MV-4-11 (cell line): ENCODE measurements around the gene GXYLT1.

Source experiments
- DNase-seq: peaks from one replicate; lab custom pipeline; 2025; lab: John Stamatoyannopoulos, UW

The GXYLT1 gene

DNA sequence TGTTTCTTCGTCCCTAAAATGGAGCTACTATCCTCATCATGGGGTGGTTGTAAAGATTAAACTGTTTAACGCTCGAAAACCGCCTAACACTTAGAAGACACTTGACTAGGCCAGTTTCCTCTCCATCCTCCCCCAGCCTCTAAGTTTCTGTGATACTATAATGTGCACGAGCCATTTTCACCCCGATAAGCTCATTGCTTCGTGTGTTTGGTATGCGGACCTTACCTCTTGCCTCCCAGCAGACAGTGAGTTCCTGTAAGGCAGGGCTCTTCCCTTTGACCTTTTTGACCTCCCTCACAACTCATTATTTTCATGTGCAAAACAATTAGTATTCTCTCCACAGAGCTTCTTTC is 499 bp upstream of the GXYLT1 start:
- DNase-seq = no peak

DNA sequence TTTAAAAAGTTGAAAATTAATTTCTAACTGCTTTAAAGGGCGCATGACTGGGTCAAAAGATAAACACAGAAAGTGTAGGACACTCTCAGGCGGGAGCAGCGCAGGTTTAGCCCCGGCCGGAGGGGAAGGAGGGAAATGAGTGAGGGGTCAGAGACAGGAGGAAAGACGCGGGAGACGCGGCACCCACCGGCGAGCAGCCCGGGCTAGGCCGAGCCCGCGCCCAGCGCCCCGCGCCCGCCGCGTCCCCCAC is 591 bp downstream of the GXYLT1 start:
- DNase-seq = no peak

DNA sequence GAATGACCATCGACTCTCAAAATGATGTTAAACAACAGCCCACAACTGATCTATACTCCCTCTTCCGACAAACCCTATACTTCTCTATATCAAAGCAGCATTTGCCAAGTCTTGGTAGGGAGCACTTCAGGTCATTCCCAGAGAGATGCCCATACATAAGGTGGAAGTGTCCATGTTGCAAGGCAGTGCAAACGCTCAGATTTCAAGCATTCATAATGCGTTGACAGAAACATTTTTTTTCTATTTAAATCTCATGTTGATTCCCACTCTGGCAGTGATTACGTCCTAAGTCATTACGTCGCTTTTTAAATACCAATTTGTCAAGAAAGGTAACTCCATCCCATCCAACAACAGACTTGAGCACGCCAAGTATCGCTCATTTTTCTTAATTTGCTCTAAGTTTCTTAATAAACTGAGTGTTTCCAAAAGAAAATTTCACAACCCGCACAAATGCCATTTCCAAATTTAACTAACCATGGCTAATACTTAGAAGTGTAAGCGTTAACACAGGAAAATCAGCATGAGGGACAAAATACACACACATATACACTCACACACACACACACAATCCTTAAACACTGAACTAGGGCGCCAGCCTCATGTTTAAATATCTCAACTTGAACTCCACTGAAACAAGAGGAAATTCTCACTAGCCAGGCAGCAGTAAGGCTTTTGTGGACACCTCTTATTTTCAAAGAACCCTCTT is 1.1 kb downstream of the GXYLT1 start:
- DNase-seq = no peak

DNA sequence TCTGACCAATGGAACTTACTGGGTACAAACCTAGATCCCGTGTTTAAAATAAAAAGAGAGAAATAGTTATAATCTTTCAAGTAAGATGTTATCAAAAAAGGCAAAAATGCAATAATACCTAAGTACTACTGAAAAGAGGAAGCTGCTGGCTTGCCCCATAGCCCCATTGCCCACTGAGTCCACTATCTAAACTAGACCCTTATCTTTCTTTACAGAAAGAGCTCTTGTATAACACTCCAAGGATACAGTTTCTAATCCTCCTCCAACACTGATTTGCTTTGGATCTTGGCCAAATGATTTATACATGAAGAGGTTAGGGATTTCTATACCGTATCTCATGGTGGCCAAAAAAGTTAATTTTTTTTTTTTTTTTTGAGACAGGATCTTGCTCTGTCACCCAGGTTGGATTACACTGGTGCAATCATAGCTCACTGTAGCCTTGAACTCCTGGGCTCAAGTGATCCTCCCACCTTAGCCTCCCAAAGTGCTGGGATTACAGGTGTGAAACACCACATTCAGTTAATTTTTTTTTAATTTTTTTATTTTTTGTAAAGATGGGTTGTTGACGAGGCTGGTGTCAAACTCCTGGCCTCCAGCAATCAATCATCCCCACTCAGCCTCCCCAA is 2.6 kb downstream of the GXYLT1 start:
- DNase-seq = no peak

DNA sequence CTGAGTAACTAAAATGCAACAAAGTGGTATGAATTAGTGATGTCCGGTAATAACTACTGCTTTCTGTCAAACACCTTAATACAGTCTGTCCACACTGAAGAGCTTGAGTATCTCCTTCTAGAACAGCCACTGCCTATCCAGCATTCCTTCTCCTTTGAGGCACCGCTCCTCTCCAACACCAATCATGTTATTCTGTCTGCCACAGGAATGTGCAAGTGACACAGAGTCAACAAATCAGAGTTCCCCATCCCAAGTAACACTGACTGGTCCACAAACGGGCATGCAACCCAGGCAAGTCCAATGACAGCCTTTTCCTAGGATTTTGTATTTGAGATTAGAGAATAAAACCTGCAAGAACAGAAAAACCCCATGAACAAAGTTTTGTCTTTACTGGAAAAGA is 3.8 kb downstream of the GXYLT1 start:
- DNase-seq = no peak

DNA sequence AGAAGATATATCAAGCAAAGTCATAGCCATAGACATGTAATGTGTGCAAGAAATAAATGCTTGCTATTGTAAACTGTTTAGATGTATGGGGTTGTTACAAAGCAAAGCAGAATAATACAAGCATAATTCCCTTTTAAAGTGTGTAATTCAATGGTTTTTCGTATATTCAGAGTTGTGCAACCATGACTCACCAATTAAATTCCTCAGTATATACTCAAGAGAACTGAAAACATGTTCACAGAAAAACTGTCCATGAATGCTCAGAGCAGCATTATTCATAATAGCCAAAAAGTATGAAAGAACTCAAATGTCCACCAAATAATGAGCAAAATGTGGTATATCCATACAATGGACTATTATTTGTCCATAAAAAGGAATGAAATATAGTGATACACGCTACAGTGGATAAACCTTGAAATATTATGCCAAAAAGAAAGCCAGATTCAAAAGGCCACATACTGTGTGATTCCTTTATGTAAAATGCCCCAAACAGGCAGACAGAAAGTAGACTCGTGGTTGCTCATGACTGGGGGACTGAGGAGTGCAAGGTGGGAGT is 9.3 kb downstream of the GXYLT1 start:
- peak; percentile 22 for DNase-seq

DNA sequence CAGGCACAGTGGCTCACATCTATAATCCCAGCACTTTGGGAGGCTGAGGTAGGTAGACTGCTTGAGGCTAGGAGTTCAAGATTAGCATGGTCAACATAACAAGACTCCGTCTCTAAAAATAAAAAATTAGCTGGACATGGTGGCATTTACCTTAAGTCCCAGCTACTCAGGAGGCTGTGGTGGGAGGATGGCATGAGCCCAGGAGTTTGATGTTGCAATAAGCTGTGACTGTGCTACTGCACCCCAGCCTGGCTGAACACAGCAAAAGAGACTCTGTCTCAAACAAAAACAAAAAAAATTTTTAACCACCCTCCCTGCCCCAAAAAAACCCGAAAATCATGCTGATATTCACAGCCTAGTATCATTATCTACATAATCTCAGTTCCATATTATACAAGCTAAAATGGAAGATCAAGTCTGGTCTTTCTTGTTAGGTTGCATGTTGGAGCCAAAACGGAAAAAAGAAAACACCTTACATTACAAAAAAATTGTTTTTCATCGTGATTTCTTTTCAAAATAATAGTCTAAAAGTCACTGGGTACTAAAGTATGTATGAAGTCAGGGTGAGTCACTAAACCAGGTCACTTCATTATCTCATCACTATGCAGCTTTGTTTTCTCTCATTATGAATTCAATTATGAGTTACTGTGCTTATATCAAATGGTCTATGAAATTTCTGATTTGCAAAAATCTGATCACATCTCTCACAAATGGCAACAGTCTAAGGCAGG is 13.8 kb downstream of the GXYLT1 start:
- DNase-seq = peak; percentile 16

DNA sequence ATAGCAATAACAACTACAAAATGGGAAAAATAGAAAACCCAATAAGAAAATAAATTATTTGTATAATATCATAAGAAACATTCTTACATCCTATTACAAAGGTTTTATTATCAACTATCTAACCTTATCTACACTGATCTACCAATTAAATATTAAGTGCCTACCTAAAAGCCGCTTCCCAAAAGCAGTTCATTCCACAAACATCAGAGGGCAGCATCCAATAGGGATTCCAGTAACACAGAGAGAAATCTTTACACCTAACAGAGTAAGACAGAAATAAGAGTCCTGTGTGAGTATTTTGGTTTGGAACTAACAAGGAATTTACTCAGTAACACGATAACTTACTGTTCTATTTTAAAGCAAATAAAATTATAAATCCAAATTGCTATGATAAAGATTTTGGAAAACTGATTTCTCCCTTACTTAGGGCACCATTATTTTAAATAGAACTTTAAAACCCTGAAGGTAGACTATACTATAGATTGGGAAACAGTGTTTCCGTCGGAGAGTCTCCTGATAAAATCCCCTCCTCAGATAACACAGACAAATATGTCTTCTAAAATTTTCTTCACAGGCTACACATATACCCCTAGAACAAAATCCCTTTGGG is 15.0 kb downstream of the GXYLT1 start:
- peak; percentile 48 for DNase-seq

DNA sequence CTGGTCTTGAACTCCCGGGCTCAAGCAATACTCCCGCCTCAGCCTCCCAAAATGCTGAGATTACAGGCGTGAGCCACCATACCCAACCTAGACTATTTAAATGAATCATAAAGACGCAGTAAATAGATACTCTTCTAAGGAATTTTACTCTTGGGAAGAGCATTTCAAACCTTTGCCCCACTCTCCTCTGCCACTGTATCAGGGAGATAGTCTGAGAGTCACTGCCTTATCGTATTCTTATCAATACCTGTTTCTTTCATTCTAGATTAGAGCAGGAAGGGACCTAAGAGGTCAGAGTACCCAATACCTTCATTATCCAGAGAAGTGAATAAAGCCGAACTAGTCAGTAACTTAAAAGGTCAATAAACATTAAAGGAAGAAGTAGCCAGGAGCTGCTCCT is 15.8 kb downstream of the GXYLT1 start:
- no peak for DNase-seq

DNA sequence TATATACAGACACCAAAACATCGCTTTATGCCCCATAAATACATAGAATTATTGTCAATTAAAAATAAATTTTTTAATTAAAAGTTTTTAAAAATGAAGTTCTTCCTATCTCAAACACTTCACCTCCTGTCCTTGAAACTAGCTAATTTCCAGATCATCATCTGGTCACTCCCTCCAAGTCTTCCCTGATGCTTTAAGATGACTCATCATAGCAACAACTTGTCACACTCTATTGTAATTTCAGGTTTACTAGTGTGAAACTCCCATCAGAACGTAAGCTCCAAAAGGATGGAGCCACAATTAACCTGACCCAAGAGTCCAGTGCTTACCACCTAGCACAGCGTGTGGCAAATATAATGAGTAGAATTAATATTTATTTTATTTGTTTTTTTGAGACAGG is 16.3 kb downstream of the GXYLT1 start:
- DNase-seq = no peak

DNA sequence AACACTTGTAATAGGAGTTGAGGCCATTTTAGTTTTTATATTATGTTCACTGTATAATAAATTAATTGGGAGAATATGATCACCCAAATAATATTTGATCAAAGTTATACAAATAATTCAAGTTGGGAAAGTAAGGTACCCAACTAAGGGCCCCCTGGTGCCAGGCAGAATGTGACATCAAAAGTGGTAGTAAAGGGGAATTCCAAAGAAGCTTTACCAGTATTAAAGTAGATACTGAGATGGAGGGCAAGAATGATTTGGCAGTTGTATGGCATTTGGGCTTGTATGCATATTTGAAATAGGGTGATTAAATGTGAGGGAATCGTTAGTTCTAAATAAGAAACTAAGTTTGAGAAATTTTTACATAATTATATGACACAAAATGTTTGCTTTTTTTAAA is 17.7 kb downstream of the GXYLT1 start:
- no peak for DNase-seq

DNA sequence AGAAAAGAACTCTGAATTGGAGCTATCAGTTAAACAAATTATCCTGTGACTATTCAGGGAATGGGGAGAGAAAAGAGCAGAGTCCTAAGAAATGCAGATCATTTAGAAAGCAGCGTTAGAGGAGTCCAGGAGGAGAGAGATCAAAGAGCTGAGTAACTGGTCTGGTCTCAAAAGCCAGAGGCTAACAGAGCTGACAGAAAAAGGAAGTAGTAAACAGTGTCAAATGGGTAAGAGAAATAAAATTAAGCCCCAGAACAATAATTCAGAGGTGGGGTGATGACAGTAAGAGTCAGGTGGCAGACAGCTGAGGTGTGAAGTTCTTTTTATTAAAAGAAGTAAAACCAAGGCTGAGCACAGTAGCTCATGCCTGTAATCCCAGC is 19.3 kb downstream of the GXYLT1 start:
- DNase-seq = peak; percentile 11

DNA sequence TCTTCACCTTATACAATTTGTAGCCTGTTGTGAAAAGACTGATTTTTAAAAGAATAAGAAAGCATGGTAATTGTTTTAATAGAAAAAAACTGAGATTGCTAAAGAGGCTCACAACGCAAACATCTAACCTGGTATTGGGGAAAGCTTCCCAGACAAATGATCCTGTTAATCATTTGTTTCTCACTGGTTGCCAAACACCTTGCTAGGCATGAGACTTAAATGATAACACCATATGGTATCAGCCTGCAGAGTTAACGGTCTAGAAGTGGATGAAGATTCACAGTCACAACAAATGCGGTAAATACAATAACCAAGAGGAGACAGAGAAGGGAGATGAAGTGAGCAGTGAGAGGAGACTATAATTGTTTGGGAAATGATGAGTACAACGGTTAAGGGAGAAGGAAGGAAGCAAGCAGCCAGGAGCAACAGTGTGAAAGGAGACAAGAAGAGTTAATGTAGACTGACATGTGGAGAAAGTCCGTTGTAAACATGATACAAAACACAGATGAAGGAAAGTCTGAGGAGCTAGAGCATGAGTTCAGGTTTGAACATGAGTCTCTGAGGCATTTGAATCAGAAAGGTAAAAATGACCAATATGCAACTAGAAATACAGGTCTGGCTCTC is 19.8 kb downstream of the GXYLT1 start:
- no peak for DNase-seq

DNA sequence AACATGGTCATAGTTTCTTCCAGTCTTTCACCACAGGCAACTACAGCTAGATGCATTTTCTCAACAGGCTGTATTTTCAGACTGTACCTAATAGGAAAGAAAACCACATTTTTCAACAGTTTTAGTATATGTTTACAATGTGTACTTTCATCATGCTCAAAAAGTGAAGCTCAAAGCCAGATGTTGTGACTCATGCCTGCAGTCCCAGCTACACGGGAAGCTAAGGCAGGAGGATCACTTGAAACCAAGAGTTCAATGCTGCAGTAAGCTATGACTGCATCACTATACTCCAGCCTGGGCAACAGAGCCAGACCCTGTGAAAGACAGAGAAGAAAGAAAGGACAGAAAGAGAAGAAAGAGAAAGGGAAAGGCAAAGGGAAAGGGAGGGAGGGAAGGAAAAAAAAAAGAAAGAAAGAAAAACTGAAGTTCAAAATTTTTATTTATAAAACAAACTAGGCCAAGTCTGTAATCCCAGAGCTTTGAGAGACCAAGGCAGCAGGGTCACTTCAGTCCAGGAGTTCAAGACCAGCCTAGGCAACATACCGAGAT is 25.5 kb downstream of the GXYLT1 start:
- DNase-seq = peak; percentile 60

DNA sequence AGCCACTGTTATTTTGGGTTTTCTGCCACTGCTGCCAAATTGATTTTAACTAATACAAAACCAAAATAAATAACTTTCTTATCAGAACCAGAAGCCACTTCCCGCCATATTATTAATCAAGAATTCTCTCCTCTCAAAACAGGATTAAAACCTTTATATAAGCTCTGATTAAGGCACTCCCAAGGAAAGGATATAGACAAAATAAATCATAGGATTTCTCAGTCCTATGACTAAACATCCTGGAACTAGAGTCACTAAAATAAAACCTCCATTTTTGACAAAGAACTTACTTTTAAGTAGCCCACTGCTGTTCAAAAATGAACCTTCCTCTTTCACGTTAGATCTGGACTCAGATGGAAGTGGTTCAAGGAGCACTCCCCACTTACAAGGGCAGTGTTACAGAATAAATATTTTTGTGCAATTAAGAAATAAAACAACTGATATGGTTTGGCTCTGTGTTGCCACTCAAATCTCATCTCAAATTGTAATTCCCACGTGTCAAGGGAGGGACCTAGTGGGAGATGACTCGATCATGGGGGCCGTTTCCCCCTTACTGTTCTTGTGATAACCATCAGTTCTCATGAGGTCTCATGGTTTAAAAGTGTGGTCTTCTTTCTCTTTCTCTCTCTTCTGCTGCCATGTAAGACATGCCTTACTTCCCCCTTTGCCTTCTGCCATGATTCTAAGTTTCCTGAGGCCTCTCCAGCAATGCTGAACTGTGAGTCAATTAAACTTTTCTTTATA is 26.4 kb downstream of the GXYLT1 start:
- DNase-seq = peak; percentile 46

DNA sequence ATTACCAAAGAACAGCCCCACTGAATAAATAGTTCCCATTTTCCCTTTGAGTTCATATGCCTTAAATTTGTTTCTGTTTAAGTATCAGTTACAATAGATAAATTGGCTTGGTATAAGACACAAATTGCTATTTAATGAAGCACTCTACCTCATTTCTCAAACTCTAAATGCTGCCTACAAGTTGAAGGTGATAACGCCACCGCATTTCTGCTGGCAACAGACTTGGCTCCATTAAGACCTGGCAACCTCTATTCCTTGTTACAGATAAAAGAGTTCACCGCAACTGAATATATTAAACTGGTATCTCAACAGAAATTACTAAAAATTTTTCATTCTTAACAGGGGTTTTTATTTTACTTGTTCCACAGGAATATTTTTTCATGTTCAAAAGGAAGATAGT is 35.6 kb downstream of the GXYLT1 start:
- no peak for DNase-seq

DNA sequence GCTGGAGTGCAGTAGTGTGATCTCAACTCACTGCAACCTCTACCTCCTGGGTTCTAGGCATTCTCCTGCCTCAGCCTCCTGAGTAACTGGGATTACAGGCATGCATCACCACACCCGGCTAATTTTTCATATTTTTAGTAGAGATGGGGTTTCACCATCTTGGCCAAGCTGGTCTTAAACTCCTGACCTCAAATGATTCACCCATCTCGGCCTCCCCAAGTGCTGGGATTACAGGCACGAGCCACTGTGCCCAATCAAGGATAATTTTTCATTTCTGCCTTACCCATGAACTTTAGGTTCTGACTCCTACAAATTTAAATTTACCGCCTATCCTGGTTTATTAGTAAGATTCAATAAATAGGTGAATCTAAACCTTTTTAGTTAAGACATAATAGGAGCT is 37.9 kb downstream of the GXYLT1 start:
- DNase-seq = peak; percentile 53

DNA sequence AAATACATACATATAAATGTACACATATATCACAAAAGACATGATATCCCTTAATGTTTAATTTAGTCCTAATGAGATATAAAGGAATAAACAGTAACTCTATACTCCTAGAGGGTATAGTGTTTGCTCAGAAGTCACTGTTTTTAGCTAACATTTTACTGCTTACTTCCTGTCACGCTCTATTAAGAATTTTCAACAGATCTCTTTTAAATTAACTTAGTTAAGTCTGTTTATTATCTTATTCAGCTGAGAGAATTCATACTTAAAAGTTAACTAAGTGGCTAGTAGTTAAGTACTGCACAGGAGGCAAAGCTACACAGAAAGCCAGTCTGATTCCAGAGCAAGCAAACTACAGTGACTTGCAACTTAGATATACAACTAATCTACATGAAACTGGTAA is 39.9 kb downstream of the GXYLT1 start:
- no peak for DNase-seq

DNA sequence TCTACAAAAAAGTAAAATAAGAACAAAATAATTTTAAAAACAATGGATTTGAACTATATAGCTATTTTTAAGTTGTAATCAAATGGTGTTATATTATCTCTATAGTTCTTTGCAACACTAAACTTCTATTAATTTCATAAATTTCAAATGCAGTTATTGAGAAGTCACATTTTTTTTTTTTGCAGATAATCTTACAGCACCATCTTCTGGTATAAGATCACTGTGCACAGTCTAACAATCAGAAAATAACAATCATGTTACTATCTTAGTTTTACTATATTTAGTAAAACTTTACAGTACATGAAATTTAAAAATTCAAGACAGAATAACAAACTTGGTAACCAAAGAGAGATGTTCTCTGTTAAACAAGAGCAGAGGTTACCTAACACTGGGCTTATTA is 40.6 kb downstream of the GXYLT1 start:
- no peak for DNase-seq

DNA sequence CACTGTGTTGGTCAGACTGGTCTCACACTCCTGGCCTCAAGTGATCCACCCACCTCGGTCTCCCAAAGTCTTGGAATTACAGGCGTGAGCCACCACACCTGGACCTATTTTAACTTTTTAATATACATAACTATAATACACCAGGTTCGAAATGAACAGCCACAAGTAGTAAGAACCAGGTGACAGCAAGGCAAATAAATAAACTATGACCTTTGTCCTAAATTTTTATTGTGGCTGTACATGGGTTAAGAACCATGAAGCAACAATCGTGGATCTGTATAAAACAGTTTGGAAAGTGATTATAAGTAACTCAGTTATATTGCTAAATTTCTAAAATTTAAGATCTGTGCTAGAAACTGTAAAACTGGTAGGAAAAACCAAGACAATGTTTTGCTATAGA is 41.5 kb downstream of the GXYLT1 start:
- DNase-seq = no peak

DNA sequence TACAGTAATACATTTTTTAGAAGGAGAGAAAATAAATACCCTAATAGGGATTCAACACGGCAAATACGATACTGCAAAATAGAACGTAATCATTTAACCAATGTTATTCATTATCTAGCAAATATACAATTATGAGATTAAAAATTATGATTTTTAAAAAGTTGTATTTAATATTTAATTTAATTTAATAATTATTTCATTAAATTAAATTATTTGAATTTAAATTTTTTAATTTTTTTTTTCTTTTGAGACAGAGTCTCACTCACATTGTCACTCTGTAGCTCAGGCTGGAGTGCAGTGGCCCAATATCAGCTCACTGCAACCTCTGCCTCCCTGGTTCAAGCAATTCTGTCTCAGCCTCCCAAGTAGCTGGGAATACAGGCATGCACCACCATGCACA is 42.0 kb downstream of the GXYLT1 start:
- no peak for DNase-seq

DNA sequence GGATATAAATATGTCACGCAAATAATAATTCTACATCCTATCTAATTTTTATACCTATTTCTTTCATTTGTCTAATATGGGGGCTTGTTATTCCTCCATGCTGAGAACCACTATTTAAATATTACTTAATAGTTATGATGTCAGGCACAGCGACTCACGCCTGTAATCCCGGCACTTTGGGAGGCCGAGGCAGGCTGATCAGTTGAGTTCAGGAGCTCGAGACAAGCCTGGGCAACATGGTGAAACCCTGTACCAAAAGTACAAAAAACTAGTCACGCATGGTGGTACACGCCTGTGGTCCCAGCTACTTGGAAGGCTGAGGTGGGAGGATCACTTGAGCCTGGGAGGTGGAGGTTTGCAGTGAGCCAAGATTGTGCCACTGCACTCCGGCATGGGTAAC is 45.2 kb downstream of the GXYLT1 start:
- no peak for DNase-seq
